K562 (cell line): ENCODE measurements around the gene KCNJ12. TPM values are rescaled to one million over a fixed set of nuclear protein-coding genes. Genes with fewer than 3 reads are reported as not detected.

Experiments used
- KHSRP ChIP-seq: fragments of 450-650 bp; IDR thresholded peaks from 2 replicates; pipeline ENCODE4 v1.6.1; 2017
- SIX5 ChIP-seq, 2 experiments: IDR thresholded peaks; 2 replicates each; pipeline ENCODE4 v1.6.1; 2011; ENCODE audit warnings: low read length in 2 of 2, borderline replicate concordance in 1 of 2, low read depth in 1 of 2, mild to moderate bottlenecking in 1 of 2, moderate library complexity in 1 of 2; ENCODE audit not compliant: insufficient read depth in 1 of 2
- XRCC4 ChIP-seq: IDR thresholded peaks from one replicate; pipeline ENCODE4 v1.6.1; 2011; ENCODE audit not compliant: insufficient read depth, insufficient read length; ENCODE audit errors: extremely low read depth
- ZNF232 ChIP-seq: sonication (generic); formaldehyde crosslinking; IDR thresholded peaks from 2 replicates; pipeline ENCODE4 v1.8.0; 2022; ENCODE audit warnings: mild to moderate bottlenecking, missing genetic modification reagents
- polyA plus RNA-seq, 8 experiments: library from polyadenylated mRNA; depleted of rRNA in 4 of 8; stranded (reverse) in 5 of 8; unstranded in 3 of 8; fragments of >200 nt; fragmentation: Nextera tagmentation in 2 of 8; fragmentation: Illumina TruSeq in 1 of 8; extraction: Ambion mirVana in 2 of 8; extraction: Trizol in 1 of 8; gene quantifications; 2 replicates each; pipeline versions ENCODE4 v1.2.1 to v1.2.3, GENCODE V29; 2011 to 2014; ENCODE audit warnings: inconsistent platforms in 1 of 8, missing spikeins in 1 of 8
- total RNA-seq, 7 experiments: library from RNA; depleted of rRNA in 6 of 7; stranded (reverse); fragments of >200 nt in 6 of 7; fragmentation: Illumina TruSeq in 2 of 7; extraction: Trizol in 2 of 7; gene quantifications; 2 replicates each; pipeline versions ENCODE4 v1.2.1 to v1.2.3, GENCODE V29; 2011 to 2021; ENCODE audit warnings: low replicate concordance in 1 of 7
- TF ChIP-seq, protein P1 (sequence below), 2 experiments: fragments of 450-650 bp; IDR thresholded peaks; 2 replicates each; pipeline ENCODE4 v1.6.1; 2018; ENCODE audit warnings: mild to moderate bottlenecking in 2 of 2, low read depth in 1 of 2; ENCODE audit not compliant: partially characterized antibody in 2 of 2
- TF ChIP-seq, protein P2 (sequence below): fragments of 450-650 bp; IDR thresholded peaks from 2 replicates; pipeline ENCODE4 v1.6.1; 2018; ENCODE audit not compliant: partially characterized antibody
- TF ChIP-seq, protein P3 (sequence below): sonication (generic); formaldehyde crosslinking; IDR thresholded peaks from 2 replicates; pipeline ENCODE4 v1.8.0; 2023; ENCODE audit warnings: missing genetic modification reagents, mild to moderate bottlenecking, borderline replicate concordance

The KCNJ12 gene
- total and polyA plus RNA-seq, 9 of the 15 experiments (the other 6 are each of a cell fraction or from before 2014, with no cell fraction given), result 0.02 TPM; not detected in 8

DNA sequence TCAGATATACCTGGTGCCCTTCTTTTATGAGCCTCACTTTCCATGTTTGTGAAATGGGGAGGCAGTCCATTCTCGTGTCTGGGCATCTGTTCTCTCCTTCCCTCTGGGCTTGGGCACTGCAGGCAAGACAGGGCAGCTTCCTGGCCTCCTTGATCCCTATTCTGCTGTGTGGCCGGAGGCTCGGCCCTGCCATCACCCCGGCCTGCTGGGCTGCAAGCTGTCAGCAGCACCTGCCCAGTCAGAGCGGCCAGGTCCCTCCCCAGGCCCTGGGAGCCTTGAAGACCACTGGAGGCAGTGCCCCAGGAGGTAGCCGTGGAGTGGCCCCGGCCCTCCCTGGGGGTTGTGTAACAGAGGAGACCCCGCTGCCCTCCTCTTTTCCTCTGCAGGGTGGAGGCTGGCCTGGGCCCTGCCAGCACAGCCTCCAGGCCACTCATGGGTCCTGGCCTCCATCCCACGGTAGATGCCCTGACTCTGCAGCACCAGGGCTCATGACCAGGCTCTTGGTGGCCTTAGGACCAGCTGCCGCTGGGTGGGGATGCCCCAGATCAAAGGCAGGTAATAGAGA is 9.2 kb downstream of the KCNJ12 start (continued):
- TF ChIP-seq, protein P1, sequence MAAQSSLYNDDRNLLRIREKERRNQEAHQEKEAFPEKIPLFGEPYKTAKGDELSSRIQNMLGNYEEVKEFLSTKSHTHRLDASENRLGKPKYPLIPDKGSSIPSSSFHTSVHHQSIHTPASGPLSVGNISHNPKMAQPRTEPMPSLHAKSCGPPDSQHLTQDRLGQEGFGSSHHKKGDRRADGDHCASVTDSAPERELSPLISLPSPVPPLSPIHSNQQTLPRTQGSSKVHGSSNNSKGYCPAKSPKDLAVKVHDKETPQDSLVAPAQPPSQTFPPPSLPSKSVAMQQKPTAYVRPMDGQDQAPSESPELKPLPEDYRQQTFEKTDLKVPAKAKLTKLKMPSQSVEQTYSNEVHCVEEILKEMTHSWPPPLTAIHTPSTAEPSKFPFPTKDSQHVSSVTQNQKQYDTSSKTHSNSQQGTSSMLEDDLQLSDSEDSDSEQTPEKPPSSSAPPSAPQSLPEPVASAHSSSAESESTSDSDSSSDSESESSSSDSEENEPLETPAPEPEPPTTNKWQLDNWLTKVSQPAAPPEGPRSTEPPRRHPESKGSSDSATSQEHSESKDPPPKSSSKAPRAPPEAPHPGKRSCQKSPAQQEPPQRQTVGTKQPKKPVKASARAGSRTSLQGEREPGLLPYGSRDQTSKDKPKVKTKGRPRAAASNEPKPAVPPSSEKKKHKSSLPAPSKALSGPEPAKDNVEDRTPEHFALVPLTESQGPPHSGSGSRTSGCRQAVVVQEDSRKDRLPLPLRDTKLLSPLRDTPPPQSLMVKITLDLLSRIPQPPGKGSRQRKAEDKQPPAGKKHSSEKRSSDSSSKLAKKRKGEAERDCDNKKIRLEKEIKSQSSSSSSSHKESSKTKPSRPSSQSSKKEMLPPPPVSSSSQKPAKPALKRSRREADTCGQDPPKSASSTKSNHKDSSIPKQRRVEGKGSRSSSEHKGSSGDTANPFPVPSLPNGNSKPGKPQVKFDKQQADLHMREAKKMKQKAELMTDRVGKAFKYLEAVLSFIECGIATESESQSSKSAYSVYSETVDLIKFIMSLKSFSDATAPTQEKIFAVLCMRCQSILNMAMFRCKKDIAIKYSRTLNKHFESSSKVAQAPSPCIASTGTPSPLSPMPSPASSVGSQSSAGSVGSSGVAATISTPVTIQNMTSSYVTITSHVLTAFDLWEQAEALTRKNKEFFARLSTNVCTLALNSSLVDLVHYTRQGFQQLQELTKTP (IDR thresholded peaks at IDR 0.05; ENCODE audit: low read depth in 1 of 2, partially characterized antibody in 2 of 2), result no peak
- TF ChIP-seq, protein P2, sequence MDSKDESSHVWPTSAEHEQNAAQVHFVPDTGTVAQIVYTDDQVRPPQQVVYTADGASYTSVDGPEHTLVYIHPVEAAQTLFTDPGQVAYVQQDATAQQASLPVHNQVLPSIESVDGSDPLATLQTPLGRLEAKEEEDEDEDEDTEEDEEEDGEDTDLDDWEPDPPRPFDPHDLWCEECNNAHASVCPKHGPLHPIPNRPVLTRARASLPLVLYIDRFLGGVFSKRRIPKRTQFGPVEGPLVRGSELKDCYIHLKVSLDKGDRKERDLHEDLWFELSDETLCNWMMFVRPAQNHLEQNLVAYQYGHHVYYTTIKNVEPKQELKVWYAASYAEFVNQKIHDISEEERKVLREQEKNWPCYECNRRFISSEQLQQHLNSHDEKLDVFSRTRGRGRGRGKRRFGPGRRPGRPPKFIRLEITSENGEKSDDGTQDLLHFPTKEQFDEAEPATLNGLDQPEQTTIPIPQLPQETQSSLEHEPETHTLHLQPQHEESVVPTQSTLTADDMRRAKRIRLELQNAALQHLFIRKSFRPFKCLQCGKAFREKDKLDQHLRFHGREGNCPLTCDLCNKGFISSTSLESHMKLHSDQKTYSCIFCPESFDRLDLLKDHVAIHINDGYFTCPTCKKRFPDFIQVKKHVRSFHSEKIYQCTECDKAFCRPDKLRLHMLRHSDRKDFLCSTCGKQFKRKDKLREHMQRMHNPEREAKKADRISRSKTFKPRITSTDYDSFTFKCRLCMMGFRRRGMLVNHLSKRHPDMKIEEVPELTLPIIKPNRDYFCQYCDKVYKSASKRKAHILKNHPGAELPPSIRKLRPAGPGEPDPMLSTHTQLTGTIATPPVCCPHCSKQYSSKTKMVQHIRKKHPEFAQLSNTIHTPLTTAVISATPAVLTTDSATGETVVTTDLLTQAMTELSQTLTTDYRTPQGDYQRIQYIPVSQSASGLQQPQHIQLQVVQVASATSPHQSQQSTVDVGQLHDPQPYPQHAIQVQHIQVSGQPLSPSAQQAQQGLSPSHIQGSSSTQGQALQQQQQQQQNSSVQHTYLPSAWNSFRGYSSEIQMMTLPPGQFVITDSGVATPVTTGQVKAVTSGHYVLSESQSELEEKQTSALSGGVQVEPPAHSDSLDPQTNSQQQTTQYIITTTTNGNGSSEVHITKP, result no peak
- TF ChIP-seq KHSRP, result no peak
- TF ChIP-seq, protein P3, sequence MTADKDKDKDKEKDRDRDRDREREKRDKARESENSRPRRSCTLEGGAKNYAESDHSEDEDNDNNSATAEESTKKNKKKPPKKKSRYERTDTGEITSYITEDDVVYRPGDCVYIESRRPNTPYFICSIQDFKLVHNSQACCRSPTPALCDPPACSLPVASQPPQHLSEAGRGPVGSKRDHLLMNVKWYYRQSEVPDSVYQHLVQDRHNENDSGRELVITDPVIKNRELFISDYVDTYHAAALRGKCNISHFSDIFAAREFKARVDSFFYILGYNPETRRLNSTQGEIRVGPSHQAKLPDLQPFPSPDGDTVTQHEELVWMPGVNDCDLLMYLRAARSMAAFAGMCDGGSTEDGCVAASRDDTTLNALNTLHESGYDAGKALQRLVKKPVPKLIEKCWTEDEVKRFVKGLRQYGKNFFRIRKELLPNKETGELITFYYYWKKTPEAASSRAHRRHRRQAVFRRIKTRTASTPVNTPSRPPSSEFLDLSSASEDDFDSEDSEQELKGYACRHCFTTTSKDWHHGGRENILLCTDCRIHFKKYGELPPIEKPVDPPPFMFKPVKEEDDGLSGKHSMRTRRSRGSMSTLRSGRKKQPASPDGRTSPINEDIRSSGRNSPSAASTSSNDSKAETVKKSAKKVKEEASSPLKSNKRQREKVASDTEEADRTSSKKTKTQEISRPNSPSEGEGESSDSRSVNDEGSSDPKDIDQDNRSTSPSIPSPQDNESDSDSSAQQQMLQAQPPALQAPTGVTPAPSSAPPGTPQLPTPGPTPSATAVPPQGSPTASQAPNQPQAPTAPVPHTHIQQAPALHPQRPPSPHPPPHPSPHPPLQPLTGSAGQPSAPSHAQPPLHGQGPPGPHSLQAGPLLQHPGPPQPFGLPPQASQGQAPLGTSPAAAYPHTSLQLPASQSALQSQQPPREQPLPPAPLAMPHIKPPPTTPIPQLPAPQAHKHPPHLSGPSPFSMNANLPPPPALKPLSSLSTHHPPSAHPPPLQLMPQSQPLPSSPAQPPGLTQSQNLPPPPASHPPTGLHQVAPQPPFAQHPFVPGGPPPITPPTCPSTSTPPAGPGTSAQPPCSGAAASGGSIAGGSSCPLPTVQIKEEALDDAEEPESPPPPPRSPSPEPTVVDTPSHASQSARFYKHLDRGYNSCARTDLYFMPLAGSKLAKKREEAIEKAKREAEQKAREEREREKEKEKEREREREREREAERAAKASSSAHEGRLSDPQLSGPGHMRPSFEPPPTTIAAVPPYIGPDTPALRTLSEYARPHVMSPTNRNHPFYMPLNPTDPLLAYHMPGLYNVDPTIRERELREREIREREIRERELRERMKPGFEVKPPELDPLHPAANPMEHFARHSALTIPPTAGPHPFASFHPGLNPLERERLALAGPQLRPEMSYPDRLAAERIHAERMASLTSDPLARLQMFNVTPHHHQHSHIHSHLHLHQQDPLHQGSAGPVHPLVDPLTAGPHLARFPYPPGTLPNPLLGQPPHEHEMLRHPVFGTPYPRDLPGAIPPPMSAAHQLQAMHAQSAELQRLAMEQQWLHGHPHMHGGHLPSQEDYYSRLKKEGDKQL (CRISPR knock-in tag), result no peak
- TF ChIP-seq ZNF232 (CRISPR knock-in tag), result no peak
- no peak for TF ChIP-seq SIX5 (IDR thresholded peaks at IDR 0.05; ENCODE audit: borderline replicate concordance in 1 of 2, insufficient read depth in 1 of 2, low read depth in 1 of 2, low read length in 2 of 2)
- TF ChIP-seq XRCC4, result no peak
- TF ChIP-seq, all 486 proteins: peak for 0
